Measurements from ENCODE around the gene TEX13B.
"Not testable (repeated sequence)": the region's sequence is repeated elsewhere in the genome, so short reads cannot be mapped to it uniquely, and the experiment has no call there.

The TEX13B gene

DNA sequence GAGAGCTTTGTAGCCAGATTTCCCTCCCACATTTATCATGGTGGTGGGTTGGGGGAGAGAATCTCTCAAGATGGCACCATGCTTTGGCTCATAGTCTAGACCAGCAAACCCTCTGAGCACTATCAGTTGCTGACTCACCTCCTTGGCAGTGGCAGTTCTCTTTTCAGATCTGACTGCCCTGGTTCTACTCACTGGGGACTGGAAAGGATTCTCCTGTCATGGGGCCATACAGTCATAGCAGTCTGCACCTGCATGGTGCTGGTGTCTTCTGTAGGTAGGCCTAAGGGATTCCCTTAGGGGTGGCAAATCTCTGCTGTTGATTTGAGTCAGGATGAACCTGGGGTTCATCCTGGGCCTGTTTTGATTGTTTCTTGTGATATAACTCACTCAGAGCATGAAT is 2.6 kb downstream of the TEX13B start:
- Mint-ChIP-seq H3K9me3 (no peaks in the 10 kb centered on the region), H3K4me1 (ENCODE audit: low read depth) (peaks cover 11% of the 10 kb centered on the region), H3K27me3 (no peaks in the 10 kb centered on the region), H3K36me3 (ENCODE audit: low read depth) (no peaks in the 10 kb centered on the region), H3K4me3 (no peak overlapping the region), H3K27ac (no peak overlapping the region)
- intact Hi-C loops (cut with micrococcal nuclease), result no loop called here

DNA sequence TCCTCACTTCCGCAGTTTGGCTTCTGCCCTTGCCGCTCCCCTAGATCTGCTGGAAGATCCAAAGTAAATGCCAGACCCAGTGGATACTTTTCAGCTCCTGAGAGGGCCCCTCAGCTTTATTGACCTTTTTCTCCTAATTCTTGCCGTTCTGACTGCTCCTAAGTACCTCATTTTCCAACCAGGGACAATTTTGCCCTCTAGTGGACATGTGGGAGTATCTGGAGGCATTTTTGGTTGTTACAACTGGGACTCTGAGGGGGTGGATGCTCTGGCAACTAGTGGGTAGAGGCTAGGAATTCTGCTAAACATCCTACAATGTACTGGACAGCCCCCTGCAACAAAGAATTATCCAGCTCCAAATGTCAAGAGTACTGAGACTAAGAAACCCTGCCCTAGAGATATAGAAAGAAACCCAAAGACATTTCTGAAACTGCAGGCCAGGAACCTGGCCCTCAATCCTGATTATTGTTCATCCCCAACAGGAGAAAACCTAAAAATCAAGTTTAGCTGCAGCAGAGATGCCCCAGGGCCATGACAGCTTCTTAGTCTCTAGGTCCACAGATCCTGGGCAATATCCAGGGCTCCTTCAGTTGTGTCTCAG is 3.4 kb downstream of the TEX13B start:
- no peak overlapping the region for H3K27ac Mint-ChIP-seq
- intact Hi-C loops (cut with micrococcal nuclease), result no loop called here
- peaks cover 6% of the 10 kb centered on the region for H3K4me1 Mint-ChIP-seq (ENCODE audit: low read depth)
- no peaks in the 10 kb centered on the region for H3K27me3 Mint-ChIP-seq
- no peaks in the 10 kb centered on the region for H3K36me3 Mint-ChIP-seq (ENCODE audit: low read depth)
- no peak overlapping the region for H3K4me3 Mint-ChIP-seq
- no peaks in the 10 kb centered on the region for H3K9me3 Mint-ChIP-seq

DNA sequence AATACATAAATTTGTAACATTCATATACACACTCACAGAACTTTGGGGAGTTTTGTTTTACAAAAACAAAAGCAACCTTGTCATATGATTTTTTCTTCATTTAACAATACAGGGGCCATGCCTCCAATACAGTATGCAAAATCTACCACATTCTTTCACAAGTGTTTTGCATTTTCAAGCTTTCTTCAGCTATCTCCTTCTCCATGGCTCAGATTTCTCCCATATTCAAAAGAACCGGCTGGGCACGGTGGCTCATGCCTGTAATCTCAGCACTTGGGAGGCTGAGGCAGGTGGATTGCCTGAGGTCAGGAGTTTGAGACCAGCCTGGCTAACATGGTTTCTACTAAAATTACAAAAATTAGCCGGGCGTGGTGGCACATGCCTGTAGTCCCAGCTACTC is 4.1 kb downstream of the TEX13B start:
- Mint-ChIP-seq H3K9me3 (no peaks in the 10 kb centered on the region), H3K27me3 (no peaks in the 10 kb centered on the region), H3K27ac (no peak overlapping the region), H3K36me3 (ENCODE audit: low read depth) (no peaks in the 10 kb centered on the region), H3K4me3 (no peak overlapping the region), H3K4me1 (ENCODE audit: low read depth) (peaks cover 5% of the 10 kb centered on the region)
- intact Hi-C loops (cut with micrococcal nuclease), result no loop called here

DNA sequence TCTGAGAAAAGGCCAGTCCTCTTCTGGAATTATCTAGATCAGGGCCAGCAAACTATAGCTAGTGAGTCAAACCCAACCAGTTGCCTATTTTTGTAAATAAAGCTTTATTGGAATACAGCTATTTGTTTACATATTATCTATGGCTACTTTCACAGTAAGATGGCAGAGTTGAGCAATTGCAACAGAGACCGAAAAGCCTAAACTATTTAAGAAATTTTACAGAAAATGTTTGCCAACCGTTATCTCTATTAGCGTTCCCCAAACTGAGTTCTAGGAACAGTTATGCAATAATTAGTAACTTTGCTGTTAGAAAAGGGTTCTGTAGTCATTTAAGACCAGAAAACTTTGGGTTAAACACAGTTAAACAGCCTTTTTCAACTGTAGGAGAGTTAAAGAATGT is 10.5 kb downstream of the TEX13B start:
- no peaks in the 10 kb centered on the region for H3K9me3 Mint-ChIP-seq
- H3K36me3 Mint-ChIP-seq (ENCODE audit: low read depth), result no peaks in the 10 kb centered on the region
- H3K27ac Mint-ChIP-seq, result no peak overlapping the region
- intact Hi-C loops (cut with micrococcal nuclease), result no loop called here
- no peaks in the 10 kb centered on the region for H3K27me3 Mint-ChIP-seq
- H3K4me3 Mint-ChIP-seq, result no peak overlapping the region
- H3K4me1 Mint-ChIP-seq (ENCODE audit: low read depth), result no peaks in the 10 kb centered on the region

DNA sequence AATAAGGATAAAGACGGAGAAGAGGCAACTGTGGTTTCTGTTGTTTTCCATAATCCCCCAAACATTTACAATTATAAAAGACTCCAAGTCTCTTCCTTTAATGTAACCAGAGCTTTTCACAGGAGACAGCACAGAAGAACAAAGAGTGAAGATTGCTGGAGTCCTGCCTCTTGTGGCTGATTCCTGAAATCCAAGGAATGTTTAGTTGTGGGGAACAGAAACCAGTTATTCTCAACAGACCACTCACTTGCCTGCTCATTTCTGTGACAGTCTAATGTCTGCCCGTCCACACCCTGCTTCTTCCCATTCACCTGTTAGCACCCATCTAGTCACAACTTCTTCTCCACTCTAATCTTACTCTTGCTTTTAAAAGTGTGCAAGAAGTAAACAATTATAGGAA is 12.1 kb downstream of the TEX13B start:
- no peak overlapping the region for H3K4me3 Mint-ChIP-seq
- no peak overlapping the region for H3K27ac Mint-ChIP-seq
- no peaks in the 10 kb centered on the region for H3K9me3 Mint-ChIP-seq
- no peaks in the 10 kb centered on the region for H3K27me3 Mint-ChIP-seq
- intact Hi-C loops (cut with micrococcal nuclease), result no loop called here
- no peaks in the 10 kb centered on the region for H3K36me3 Mint-ChIP-seq (ENCODE audit: low read depth)
- no peaks in the 10 kb centered on the region for H3K4me1 Mint-ChIP-seq (ENCODE audit: low read depth)

DNA sequence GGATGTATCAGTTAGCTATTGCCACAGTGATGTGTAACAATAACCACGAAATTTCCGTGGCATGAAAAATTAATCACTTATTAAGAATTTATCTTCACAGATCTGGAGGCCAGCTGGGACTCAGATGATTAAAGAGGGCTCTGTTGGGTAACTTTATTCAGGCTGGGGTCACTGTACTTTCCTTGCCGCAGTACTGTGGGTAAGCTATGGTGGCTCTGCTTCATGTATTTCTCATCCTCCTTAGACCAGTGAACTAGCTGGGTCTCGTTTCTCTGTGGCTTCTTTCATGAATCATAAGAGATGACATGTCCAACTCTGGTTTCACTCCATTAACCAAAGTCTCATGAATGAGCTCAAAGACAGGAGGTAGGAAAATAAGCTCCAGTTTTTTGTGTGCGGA is 13.5 kb downstream of the TEX13B start:
- Mint-ChIP-seq H3K4me1 (ENCODE audit: low read depth) (no peaks in the 10 kb centered on the region), H3K27ac (no peak overlapping the region), H3K36me3 (ENCODE audit: low read depth) (no peaks in the 10 kb centered on the region), H3K27me3 (no peaks in the 10 kb centered on the region), H3K4me3 (no peak overlapping the region), H3K9me3 (no peaks in the 10 kb centered on the region)
- intact Hi-C loops (cut with micrococcal nuclease), result no loop called here

DNA sequence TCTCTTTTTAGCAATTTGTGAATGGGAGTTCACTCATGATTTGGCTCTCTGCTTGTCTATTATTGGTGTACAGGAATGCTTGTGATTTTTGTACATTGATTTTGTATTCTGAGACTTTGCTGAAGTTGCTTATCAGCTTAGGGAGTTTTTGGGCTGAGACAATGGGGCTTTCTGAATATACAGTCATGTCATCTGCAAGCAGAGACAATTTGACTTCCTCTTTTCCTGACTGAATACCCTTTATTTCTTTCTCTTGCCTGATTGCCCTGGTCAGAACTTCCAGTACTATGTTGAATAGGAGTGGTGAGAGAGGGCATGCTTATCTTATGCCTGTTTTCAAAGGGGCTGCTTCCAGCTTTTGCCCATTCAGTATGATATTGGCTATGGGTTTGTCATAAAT is 26.8 kb downstream of the TEX13B start:
- H3K9me3 Mint-ChIP-seq; H3K36me3 Mint-ChIP-seq (ENCODE audit: low read depth); H3K27ac Mint-ChIP-seq; H3K4me3 Mint-ChIP-seq; H3K4me1 Mint-ChIP-seq (ENCODE audit: low read depth); intact Hi-C loops (cut with micrococcal nuclease); H3K27me3 Mint-ChIP-seq: not testable (repeated sequence)

DNA sequence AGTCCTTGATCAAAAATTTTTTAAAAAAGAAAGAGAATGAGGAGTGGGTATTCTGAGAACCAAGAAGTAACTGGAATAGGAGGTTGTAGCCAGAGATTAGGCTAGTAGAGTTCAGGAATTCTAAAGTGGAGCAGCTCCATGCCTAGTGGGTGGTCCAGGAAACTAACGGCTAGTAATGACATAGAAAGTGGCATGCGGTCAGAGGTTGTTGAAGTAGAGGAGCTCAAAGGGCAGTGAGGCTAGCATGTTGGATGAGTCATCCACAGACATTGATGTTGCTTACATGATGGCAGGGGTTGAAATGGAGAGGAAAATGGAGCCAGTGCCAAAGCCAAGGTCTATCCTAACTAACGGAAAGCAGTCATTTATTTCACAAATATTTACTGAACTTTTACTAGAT is 42.1 kb downstream of the TEX13B start:
- H3K27me3 Mint-ChIP-seq, result peaks cover 17% of the 10 kb centered on the region
- intact Hi-C loops (cut with micrococcal nuclease), result no loop called here
- no peaks in the 10 kb centered on the region for H3K9me3 Mint-ChIP-seq
- no peak overlapping the region for H3K4me3 Mint-ChIP-seq
- H3K27ac Mint-ChIP-seq, result no peak overlapping the region
- no peaks in the 10 kb centered on the region for H3K36me3 Mint-ChIP-seq (ENCODE audit: low read depth)
- no peaks in the 10 kb centered on the region for H3K4me1 Mint-ChIP-seq (ENCODE audit: low read depth)

DNA sequence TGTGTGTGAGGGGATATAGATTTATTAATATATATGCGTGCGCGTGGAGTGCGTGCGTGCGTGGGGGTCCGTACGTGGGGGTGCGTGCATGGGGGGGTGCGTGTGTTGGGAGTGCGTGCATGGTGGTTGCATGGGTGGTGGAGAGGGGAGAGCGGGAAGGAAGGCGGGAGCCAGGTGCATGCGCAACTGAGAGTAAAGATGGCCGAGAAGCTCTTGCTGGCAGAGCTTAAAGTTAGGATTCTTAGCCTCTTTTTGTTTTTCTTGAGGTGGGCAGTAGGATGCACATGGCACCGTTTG is 45.8 kb downstream of the TEX13B start:
- H3K4me1 Mint-ChIP-seq (ENCODE audit: low read depth), result no peaks in the 10 kb centered on the region
- H3K27ac Mint-ChIP-seq, result no peak overlapping the region
- intact Hi-C loops (cut with micrococcal nuclease), result no loop called here
- no peaks in the 10 kb centered on the region for H3K36me3 Mint-ChIP-seq (ENCODE audit: low read depth)
- H3K27me3 Mint-ChIP-seq, result peaks cover 21% of the 10 kb centered on the region
- H3K9me3 Mint-ChIP-seq, result no peaks in the 10 kb centered on the region
- no peak overlapping the region for H3K4me3 Mint-ChIP-seq

DNA sequence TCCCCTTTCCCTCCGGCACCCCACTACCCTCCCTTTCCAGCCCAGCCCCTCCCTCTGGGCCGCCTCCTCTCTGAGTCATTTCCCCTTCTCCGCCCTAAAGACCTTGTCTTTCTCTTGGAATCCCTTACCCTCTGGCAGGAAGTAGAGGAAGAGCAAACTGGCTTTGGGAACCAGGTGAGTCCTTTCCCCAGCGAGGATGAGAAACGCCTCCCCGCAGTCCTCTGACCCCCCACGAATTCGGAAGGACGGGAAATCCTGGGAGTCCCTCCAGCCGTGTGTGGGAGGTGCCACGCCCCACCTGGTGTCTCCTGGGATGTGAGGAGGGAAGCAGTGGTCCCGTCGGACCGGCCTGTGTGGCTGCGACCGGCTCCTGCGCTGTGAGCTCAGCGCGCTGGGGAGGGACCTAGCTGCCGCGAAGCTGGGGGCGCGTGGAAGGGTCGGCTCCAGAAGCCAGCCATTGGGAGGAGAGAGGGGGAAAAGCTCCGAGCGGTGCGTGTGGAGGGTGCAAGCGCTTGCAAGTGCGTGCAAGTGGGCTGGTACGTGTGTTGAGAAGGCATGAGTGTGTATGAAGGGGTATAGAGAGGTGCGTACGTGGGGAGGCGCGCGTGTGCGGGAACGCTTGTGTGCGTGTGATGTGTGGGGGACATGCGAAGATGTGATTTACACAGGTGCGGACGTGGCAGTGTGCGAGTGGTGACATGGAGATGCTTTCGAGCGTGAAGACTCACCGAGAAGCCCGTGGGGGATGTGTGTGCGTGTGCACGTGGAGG is 46.3 kb downstream of the TEX13B start:
- Mint-ChIP-seq H3K4me3 (no peak overlapping the region), H3K36me3 (ENCODE audit: low read depth) (no peaks in the 10 kb centered on the region), H3K4me1 (ENCODE audit: low read depth) (no peaks in the 10 kb centered on the region), H3K27me3 (peaks cover 21% of the 10 kb centered on the region), H3K27ac (no peak overlapping the region), H3K9me3 (no peaks in the 10 kb centered on the region)
- intact Hi-C loops (cut with micrococcal nuclease), result no loop called here

DNA sequence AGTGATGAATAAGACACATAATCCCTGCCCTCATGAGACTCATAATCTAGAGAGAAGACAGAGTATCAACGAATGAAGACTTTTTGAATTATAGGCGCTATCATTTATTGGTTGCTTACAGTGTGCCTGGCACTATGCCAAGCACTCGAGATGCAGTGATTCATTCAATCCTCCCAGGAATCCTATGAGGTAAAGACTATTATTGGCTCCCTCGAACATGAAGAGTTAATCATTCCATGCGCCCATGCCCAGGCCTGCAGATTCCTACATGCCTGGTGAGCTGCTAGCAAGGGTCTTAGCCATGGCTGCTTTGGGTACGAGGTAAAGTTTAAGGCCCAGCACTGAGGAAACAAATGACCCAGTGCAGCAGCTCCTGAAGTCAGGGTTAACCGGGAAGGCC is 47.0 kb downstream of the TEX13B start:
- Mint-ChIP-seq H3K4me3 (no peak overlapping the region), H3K27ac (no peak overlapping the region), H3K9me3 (no peaks in the 10 kb centered on the region), H3K36me3 (ENCODE audit: low read depth) (no peaks in the 10 kb centered on the region), H3K27me3 (peaks cover 21% of the 10 kb centered on the region), H3K4me1 (ENCODE audit: low read depth) (no peaks in the 10 kb centered on the region)
- intact Hi-C loops (cut with micrococcal nuclease), result no loop called here

DNA sequence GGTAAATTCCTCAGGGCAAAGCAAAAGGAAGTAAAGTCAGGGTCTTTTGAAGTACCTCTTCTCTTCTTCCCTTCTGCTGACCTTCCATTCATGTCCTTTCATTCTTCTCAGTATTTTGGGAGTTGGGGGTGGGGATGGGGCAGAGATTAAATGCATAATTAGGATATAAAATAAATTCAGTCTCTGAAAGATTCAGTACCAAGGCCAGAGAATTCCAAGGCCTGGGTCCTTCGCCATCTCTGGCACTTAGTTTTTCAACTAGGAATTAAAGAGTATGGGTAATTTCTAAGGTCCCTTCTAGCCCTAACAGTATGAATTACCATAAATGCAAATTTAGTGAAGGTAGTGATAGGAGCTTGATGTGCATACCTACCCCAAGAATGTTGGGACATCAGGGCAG is 47.9 kb downstream of the TEX13B start:
- H3K4me1 Mint-ChIP-seq (ENCODE audit: low read depth), result no peaks in the 10 kb centered on the region
- H3K27me3 Mint-ChIP-seq, result peaks cover 21% of the 10 kb centered on the region
- intact Hi-C loops (cut with micrococcal nuclease), result no loop called here
- no peaks in the 10 kb centered on the region for H3K36me3 Mint-ChIP-seq (ENCODE audit: low read depth)
- H3K9me3 Mint-ChIP-seq, result no peaks in the 10 kb centered on the region
- no peak overlapping the region for H3K27ac Mint-ChIP-seq
- H3K4me3 Mint-ChIP-seq, result no peak overlapping the region

Data from dendritic cell treated with granulocyte-macrophage colony-stimulating factor and Interleukin-4, amounts not matched to agents 40 ng/mL and 50 ng/mL, for 4 days (primary cell).